Neuron (in vitro differentiated cells): ENCODE results near the gene ANKRD33B.
"Not testable (repeated sequence)": the region's sequence is repeated elsewhere in the genome, so short reads cannot be mapped to it uniquely, and the experiment has no call there.

ENCODE experiments used
- H2AFZ ChIP-seq: one replicate; pipeline ENCODE4 v1.6.1; 2013; ENCODE audit warnings: low read depth, mild to moderate bottlenecking, inconsistent platforms, low read length, moderate library complexity
- H3K27me3 ChIP-seq: one replicate; pipeline ENCODE4 v1.6.1; 2013; ENCODE audit warnings: low read length; ENCODE audit not compliant: insufficient read depth
- H3K36me3 ChIP-seq: one replicate; pipeline ENCODE4 v1.6.1; 2013; ENCODE audit warnings: low read length; ENCODE audit not compliant: insufficient read depth
- H3K4me1 ChIP-seq: one replicate; pipeline ENCODE4 v1.6.1; 2013; ENCODE audit warnings: low read length; ENCODE audit not compliant: insufficient read depth
- H3K4me3 ChIP-seq: 2 replicates; pipeline ENCODE4 v1.5.1; 2013; ENCODE audit warnings: mild to moderate bottlenecking, low read length, moderate library complexity
- H3K9me3 ChIP-seq: one replicate; pipeline ENCODE4 v1.6.1; 2013; ENCODE audit warnings: low read length

Gene ANKRD33B

DNA sequence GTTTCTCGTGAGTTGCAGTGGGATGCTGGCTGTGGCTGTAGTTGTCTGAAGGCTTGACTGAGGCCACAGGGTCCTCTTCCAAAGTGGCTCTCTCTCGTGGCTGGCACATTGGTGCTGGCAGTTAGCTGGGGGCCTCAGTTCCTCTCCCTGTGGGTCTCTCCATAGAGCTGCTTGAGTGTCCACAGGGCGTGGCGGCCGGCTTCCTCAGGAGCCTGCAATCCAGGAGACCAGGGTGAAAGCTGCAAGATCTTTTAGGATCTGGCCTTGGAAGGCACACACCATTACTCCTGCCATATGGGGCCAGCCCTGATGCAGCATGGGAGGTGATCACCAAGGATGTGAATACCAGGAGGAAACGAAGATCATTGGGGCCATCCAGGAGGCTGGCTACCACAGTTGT, 41.1 kb downstream of the ANKRD33B start:
- Histone ChIP-seq H3K36me3 (no peaks in the 10 kb centered on the region), H3K4me1 (peaks cover 11% of the 10 kb centered on the region), H3K9me3 (no peaks in the 10 kb centered on the region), H3K4me3 (no peak overlapping the region), H3K27me3 (no peaks in the 10 kb centered on the region), H2AFZ (no peak overlapping the region)

DNA sequence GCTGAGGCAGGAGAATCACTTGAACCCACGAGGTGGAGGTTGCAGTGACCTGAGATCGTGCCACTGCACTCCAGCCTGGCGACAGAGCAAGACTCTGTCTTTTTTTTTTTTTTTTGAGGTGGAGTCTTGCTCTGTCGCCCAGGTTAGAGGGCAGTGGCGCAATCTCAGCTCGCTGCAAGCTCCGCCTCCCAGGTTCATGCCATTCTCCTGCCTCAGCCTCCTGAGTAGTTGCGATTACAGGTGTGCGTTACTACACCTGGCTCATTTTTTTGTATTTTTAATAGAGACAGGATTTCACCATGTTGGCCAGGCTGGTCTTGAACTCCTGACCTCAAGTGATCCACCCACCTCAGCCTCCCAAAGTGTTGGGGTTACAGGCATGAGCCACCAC, 42.8 kb downstream of the ANKRD33B start:
- H3K9me3 ChIP-seq, H3K27me3 ChIP-seq, H2AFZ ChIP-seq, H3K36me3 ChIP-seq, H3K4me3 ChIP-seq: not testable (repeated sequence)
- H3K4me1 ChIP-seq: peaks cover 11% of the 10 kb centered on the region

DNA sequence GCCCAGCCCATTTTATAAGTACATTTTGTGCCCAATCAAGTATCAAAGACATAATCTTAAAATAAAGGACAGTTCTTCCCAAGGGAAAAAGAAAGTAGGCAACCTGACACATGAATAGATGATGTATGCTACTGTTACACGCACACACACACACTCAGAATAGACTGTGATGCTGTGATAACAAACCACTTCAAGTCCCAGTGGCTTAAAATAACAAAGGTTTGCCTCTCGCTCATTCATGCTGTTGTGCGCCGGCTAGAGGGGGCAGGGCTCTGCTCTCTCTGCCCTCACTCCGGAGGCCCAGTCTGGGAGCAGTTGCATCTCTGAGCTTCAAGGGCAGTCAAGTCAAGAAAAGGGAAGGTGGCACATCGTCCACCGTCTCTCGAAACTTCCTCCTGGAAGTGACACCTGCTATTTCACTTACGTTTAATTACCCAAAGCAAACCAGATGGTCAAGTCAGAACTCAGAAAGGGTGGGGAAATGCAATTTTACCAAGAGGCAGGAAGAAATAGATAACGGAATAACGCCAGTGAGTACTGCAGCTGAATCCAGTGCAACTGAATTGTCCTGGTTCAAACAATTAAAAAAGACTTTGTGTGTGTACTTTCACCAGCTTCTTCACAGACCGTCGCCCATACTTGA, 43.3 kb downstream of the ANKRD33B start:
- Histone ChIP-seq H3K27me3 (no peaks in the 10 kb centered on the region), H3K4me3 (no peak overlapping the region), H3K4me1 (peaks cover 11% of the 10 kb centered on the region), H3K9me3 (no peaks in the 10 kb centered on the region), H3K36me3 (no peaks in the 10 kb centered on the region), H2AFZ (no peak overlapping the region)

DNA sequence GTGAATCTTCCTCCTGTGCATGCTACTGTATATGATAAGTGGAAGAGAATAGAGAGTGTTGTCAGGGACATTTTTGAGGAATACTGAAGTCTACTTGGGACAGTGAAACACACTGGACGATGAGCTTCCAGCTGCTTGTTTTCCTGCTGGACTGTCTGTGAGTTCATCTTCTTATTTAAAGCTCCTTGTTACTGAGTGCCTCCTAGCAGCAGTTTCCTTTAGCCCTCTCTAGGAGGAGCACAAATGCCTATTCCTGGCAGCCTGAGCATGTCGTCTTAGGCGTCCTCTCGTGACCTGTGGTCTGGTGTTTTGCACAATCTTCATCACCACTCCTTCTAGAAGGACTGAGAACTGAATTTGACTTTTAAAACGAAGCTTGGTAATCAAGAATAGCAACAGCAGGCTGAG, 43.8 kb downstream of the ANKRD33B start:
- Histone ChIP-seq H3K36me3 (no peaks in the 10 kb centered on the region), H3K27me3 (no peaks in the 10 kb centered on the region), H3K4me3 (no peak overlapping the region), H2AFZ (no peak overlapping the region), H3K9me3 (no peaks in the 10 kb centered on the region), H3K4me1 (peaks cover 11% of the 10 kb centered on the region)

DNA sequence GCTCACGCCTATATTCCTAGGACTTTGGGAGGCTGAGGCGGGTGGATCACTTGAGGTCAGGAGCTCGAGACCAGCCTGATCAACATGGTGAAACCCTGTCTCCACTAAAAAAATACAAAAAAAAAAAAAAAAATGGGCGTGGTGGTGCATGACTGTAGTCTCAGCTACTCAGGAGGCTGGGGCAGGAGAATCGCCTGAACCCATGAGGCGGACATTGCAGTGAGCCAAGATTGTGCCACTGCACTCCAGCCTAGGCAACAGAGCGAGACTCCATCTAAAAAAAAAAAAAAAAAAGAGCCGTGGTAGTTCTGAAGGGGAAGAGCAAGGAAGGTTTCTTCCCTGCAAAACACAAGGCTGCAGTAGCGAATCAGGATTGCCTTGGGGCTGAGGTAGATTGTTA, 44.2 kb downstream of the ANKRD33B start:
- H2AFZ ChIP-seq, H3K9me3 ChIP-seq, H3K27me3 ChIP-seq, H3K36me3 ChIP-seq, H3K4me3 ChIP-seq: not testable (repeated sequence)
- H3K4me1 ChIP-seq: peaks cover 11% of the 10 kb centered on the region

DNA sequence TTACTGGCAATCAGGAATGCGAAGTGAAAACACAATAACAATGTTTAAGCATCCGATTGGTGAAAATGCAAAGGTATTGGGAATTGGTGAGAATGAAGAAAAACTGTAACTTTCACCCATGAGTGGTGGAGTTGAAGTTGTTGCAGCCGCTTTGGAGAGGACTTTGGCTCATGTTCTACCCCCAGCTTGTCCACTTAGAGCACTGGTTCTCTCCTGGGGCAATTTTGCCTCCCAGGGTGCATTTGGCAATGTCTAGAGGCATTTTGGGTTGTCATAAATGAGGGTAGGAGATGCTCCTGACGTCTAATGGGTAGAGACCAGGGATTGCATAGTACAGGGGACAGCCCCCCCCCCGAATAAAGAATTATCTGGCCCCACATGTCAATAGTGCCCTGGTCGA, 46.2 kb downstream of the ANKRD33B start:
- no peaks in the 10 kb centered on the region for H3K9me3 ChIP-seq
- H3K4me3 ChIP-seq: no peak overlapping the region
- H3K36me3 ChIP-seq: no peaks in the 10 kb centered on the region
- no peak overlapping the region for H2AFZ ChIP-seq
- H3K4me1 ChIP-seq: peaks cover 11% of the 10 kb centered on the region
- H3K27me3 ChIP-seq: no peaks in the 10 kb centered on the region

DNA sequence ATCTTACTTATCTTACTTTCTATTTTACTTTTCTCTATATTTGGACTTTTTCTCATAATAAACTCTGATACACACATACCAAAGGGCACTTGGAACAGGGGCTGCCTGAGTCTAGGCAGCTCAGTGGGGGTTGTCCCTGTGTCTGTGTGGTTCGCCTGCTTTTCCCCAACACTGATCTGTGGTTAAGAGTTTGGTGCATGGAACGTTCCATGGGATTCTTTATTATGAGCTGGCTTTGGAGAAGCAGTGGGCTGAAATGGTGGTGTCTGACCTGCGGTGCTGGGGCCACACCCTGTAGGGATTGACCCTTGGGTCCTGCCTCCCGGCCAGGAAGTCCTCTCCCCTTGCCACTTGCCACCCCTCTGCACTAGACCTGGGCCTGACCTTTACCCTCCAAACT, 47.4 kb downstream of the ANKRD33B start:
- H3K4me1 ChIP-seq: peaks cover 11% of the 10 kb centered on the region
- no peaks in the 10 kb centered on the region for H3K27me3 ChIP-seq
- no peaks in the 10 kb centered on the region for H3K9me3 ChIP-seq
- no peak overlapping the region for H3K4me3 ChIP-seq
- no peak overlapping the region for H2AFZ ChIP-seq
- no peaks in the 10 kb centered on the region for H3K36me3 ChIP-seq

DNA sequence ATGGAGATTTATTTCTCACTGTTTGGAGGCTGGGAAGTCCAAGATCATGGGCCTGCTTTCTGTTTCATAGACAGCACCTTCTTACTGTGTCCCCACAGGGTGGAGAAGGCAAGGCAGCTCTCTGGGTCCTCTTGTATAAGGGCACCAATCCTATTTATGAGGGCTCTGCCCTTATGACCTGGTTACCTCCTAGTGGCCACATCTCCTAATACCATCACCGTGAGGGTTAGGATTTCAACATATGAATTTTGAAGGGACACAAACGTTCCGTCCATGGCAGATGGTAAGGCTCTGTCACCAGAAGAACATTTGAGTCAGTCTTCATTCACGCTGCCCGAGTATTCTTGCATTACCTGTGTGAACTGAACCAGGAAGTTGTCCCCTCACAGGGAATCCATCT, 48.4 kb downstream of the ANKRD33B start:
- Histone ChIP-seq H3K27me3 (no peaks in the 10 kb centered on the region), H3K36me3 (no peaks in the 10 kb centered on the region), H3K9me3 (peaks cover 2% of the 10 kb centered on the region), H2AFZ (no peak overlapping the region), H3K4me3 (no peak overlapping the region), H3K4me1 (peaks cover 7% of the 10 kb centered on the region)

DNA sequence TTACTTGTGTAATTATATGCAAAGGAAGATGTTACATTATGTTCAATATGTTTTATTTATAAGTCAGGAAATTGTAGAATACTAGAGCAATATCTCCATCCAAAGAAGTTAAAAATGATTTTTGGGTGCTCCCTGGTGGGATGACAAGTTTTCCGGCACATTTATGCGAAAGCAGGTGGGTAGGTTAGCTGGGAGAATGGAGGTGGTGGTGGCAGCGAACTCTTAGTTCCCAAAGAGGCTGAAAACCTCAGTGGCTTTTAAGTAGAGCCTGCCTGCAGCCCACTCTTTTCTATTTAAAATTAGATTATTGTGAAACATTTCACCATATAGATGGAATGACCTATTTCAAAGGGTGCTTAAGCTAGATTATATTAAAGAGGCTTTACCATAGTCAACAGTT, 51.8 kb downstream of the ANKRD33B start:
- Histone ChIP-seq H3K36me3 (peaks cover 1% of the 10 kb centered on the region), H3K27me3 (no peaks in the 10 kb centered on the region), H3K4me3 (no peak overlapping the region), H3K4me1 (no peaks in the 10 kb centered on the region), H3K9me3 (peaks cover 10% of the 10 kb centered on the region), H2AFZ (no peak overlapping the region)

DNA sequence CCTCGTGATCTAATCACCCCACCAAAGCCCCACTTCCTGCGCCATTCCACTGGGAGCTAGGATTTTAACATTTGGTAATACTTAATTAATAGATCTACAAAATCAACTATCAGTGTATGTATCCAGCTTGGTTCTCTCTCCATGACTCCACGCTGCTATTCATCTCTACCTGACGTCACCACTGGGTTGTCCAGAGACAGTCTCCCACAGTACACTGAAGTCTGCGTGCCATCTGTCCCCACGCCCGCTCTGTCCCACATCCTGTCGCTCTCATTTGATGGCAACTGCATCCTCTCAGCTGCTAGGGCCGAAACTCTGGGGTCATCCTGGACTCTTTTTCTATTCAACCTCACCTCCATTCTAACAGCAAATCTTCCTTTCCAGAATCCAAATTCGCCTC, 53.2 kb downstream of the ANKRD33B start:
- Histone ChIP-seq H3K27me3 (no peaks in the 10 kb centered on the region), H3K9me3 (peaks cover 13% of the 10 kb centered on the region), H3K4me1 (no peaks in the 10 kb centered on the region), H3K36me3 (peaks cover 1% of the 10 kb centered on the region), H3K4me3 (no peak overlapping the region), H2AFZ (no peak overlapping the region)

DNA sequence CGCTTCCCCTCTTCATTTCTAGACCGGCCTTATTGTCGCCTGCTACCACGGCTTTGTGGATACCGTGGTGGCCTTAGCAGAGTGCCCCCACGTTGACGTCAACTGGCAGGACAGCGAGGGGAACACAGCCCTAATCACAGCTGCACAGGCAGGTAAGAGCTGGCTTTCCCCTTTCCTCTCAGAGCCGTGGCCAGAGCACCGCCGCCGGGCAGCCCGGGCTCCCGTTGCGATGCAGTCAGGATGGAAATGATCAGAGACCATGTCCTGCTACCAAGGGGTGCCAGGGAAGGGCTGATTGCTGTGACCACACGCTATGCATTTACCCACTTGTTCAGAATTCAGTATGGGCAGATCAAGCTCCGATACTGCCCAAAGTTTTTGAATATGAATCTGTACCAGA, 54.4 kb downstream of the ANKRD33B start:
- H3K36me3 ChIP-seq: peaks cover 1% of the 10 kb centered on the region
- H3K4me3 ChIP-seq: no peak overlapping the region
- no peak overlapping the region for H2AFZ ChIP-seq
- H3K4me1 ChIP-seq: no peaks in the 10 kb centered on the region
- peaks cover 13% of the 10 kb centered on the region for H3K9me3 ChIP-seq
- no peaks in the 10 kb centered on the region for H3K27me3 ChIP-seq

DNA sequence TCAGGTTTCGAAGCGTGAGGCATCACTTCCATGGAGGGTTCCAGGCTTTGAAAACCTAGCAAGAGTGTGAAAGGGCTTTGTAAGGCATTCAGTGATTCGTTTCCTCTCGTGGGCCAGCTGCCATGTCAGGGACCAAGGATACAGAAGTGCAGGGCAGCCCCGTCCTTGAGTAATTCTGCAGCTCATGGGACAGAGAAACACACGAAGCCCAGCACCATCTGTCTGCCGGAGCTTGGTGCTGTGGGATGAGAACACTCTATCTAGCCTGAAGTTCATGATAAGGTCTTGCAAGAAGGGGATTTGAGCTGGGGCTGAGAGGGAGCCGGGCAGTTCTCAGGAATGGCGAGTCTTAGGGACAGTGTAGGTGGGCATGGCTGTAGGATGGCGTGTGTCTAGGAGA, 55.8 kb downstream of the ANKRD33B start:
- H3K4me3 ChIP-seq: no peak overlapping the region
- H3K36me3 ChIP-seq: peaks cover 1% of the 10 kb centered on the region
- no peaks in the 10 kb centered on the region for H3K27me3 ChIP-seq
- peaks cover 13% of the 10 kb centered on the region for H3K9me3 ChIP-seq
- H3K4me1 ChIP-seq: no peaks in the 10 kb centered on the region
- no peak overlapping the region for H2AFZ ChIP-seq

DNA sequence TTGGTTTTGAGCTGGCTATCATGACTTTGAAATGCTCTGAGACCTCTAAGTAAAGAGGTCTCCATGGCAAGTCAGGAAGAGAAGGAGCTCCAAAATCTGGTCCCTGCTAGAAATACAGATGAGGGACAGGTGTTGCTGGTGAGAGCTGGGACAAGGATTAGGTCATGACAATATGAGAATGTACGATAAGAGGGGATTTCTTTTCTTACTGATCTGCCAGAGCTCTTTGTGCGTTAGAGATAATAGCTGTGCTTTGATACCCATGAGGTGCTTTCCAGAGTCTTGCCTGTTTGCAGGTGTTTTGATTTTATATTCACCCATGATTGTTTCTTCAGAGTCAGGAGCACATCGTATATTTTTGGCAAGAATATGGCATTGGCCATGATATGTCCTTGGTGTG, 56.5 kb downstream of the ANKRD33B start:
- H3K4me1 ChIP-seq: no peaks in the 10 kb centered on the region
- H3K27me3 ChIP-seq: no peaks in the 10 kb centered on the region
- H3K4me3 ChIP-seq: no peak overlapping the region
- H2AFZ ChIP-seq: no peak overlapping the region
- H3K9me3 ChIP-seq: peaks cover 13% of the 10 kb centered on the region
- H3K36me3 ChIP-seq: peaks cover 1% of the 10 kb centered on the region

DNA sequence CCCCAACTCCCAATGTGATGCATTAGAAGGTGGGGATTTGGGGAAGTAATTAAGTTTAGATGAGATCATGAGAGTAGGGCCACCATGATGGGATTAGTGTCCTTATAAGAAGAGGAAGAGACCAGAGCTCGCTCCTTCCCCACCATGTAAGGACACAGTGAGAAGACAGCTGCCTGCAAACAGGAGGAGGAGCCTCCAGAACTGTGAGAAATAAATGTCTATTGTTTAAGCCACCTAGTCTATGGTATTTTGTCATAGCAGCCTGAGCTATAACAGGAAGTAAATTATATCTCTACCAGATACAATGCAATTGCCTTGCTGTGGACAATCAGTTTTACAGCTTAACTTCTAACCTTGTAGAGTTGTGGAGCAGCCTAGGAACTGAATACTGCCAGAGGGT, 58.0 kb downstream of the ANKRD33B start:
- H3K4me1 ChIP-seq: peaks cover 6% of the 10 kb centered on the region
- no peak overlapping the region for H3K4me3 ChIP-seq

More for the DNA sequence above, 58.0 kb downstream of the ANKRD33B start:
- no peaks in the 10 kb centered on the region for H3K27me3 ChIP-seq
- H2AFZ ChIP-seq: no peak overlapping the region
- H3K36me3 ChIP-seq: peaks cover 1% of the 10 kb centered on the region
- peaks cover 11% of the 10 kb centered on the region for H3K9me3 ChIP-seq
